GF-D8 (cell line): ENCODE measurements around the gene CELSR1.
"Not testable (repeated sequence)": the region's sequence is repeated elsewhere in the genome, so short reads cannot be mapped to it uniquely, and the experiment has no call there.

Experiments used
- DNase-seq: peaks from one replicate; lab custom pipeline; 2025; lab: John Stamatoyannopoulos, UW

The CELSR1 gene

GRCh38 chr22:46319319-46319718 is 218.1 kb downstream of the CELSR1 start:
- no peak for DNase-seq

GRCh38 chr22:46318576-46318975 is 218.8 kb downstream of the CELSR1 start:
- DNase-seq = no peak

GRCh38 chr22:46317646-46318045 is 219.8 kb downstream of the CELSR1 start:
- DNase-seq = no peak

GRCh38 chr22:46315976-46316375 is 221.4 kb downstream of the CELSR1 start:
- no peak for DNase-seq

- DNase-seq = not testable (repeated sequence)
Measured at GRCh38 chr22:46312848-46313247, 224.6 kb downstream of the CELSR1 start.

GRCh38 chr22:46312056-46312455 is 225.4 kb downstream of the CELSR1 start:
- DNase-seq = no peak
